Mesendoderm (in vitro differentiated cells): ENCODE results near the gene BTN2A1.

Experiments used
- DNase-seq: peaks from one replicate; pipeline ENCODE4 v3.0.0; 2013
- H2AK5ac ChIP-seq: 2 replicates; pipeline ENCODE4 v1.6.1; 2013; ENCODE audit warnings: low read length, inconsistent platforms
- H2BK120ac ChIP-seq: 2 replicates; pipeline ENCODE4 v1.6.1; 2013; ENCODE audit warnings: low read depth, mild to moderate bottlenecking, low read length, moderate library complexity, mixed read lengths
- H2BK15ac ChIP-seq: replicated peaks from 2 replicates; pipeline ENCODE4 v1.6.1; 2013; ENCODE audit warnings: low read depth, mild to moderate bottlenecking, moderate library complexity
- H2BK5ac ChIP-seq: 2 replicates; pipeline ENCODE4 v1.6.1; 2013; ENCODE audit warnings: low read length, inconsistent platforms
- H3K18ac ChIP-seq: 2 replicates; pipeline ENCODE4 v1.6.1; 2013; ENCODE audit warnings: mild to moderate bottlenecking, low read length, mixed read lengths
- H3K23ac ChIP-seq: one replicate; pipeline ENCODE4 v1.6.1; 2013; ENCODE audit warnings: low read length
- H3K27ac ChIP-seq: 2 replicates; pipeline ENCODE4 v1.5.1; 2013; ENCODE audit warnings: low read depth, mild to moderate bottlenecking, inconsistent platforms, low read length, moderate library complexity
- H3K27me3 ChIP-seq: 2 replicates; pipeline ENCODE4 v1.6.1; 2013; ENCODE audit warnings: low read length, control low read depth, mild to moderate bottlenecking, inconsistent platforms; ENCODE audit not compliant: insufficient read depth, poor library complexity
- H3K36me3 ChIP-seq: 2 replicates; pipeline ENCODE4 v1.6.1; 2013; ENCODE audit warnings: low read length, inconsistent platforms; ENCODE audit not compliant: control insufficient read depth, insufficient read depth
- H3K4ac ChIP-seq: one replicate; pipeline ENCODE4 v1.6.1; 2013; ENCODE audit warnings: low read depth, mild to moderate bottlenecking, low read length, moderate library complexity
- H3K4me1 ChIP-seq: 2 replicates; pipeline ENCODE4 v1.6.1; 2013; ENCODE audit warnings: low read depth, low read length, inconsistent platforms; ENCODE audit not compliant: control insufficient read depth
- H3K4me2 ChIP-seq: 2 replicates; pipeline ENCODE4 v1.6.1; 2013; ENCODE audit warnings: low read length
- H3K4me3 ChIP-seq: 2 replicates; pipeline ENCODE4 v1.5.1; 2013; ENCODE audit warnings: mild to moderate bottlenecking, low read length
- H3K56ac ChIP-seq: one replicate; pipeline ENCODE4 v1.6.1; 2013; ENCODE audit warnings: low read length
- H3K79me1 ChIP-seq: 2 replicates; pipeline ENCODE4 v1.6.1; 2013; ENCODE audit warnings: low read length, inconsistent platforms
- H3K79me2 ChIP-seq: 2 replicates; pipeline ENCODE4 v1.6.1; 2013; ENCODE audit warnings: mild to moderate bottlenecking, low read length; ENCODE audit not compliant: control insufficient read depth, insufficient read depth
- H3K9ac ChIP-seq: 2 replicates; pipeline ENCODE4 v1.6.1; 2013; ENCODE audit warnings: low read length, inconsistent platforms
- H4K5ac ChIP-seq: one replicate; pipeline ENCODE4 v1.6.1; 2013; ENCODE audit warnings: low read length
- H4K8ac ChIP-seq: one replicate; pipeline ENCODE4 v1.6.1; 2013; ENCODE audit warnings: low read depth, mild to moderate bottlenecking, control low read depth, low read length, moderate library complexity
- WGBS: extraction: QIAGEN DNeasy Blood & Tissue Kit; methylation state at CpG from one replicate; pipeline ENCODE4 v1.1.7; 2013; ENCODE audit warnings: low lambda C conversion rate, missing lambda C conversion rate; ENCODE audit not compliant: insufficient coverage; ENCODE audit errors: extremely low coverage; 5-methylcytosine and 5-hydroxymethylcytosine counted together

Gene BTN2A1

DNA sequence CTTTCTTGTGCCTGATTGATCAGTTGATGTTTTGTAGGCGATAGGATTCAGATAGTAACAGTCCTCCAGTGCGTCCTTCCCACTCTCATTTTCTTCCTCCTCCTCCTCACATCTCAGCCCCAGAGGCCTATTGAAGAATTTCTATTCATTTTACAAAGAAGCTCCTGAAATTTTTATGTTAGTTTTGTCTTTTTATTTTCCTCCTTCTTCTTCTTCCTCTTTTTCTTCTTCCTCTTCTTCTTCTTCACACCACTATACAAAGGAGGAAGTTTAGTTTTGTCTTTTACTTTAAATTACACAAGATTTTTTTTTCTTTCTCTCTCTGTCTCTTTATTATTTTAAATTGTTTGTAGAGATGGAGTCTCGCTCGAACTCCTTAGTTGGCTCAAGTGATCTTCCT is 19.1 kb downstream of the BTN2A1 start:
- Histone ChIP-seq H3K4me1 (peaks cover 5% of the 10 kb centered on the region), H3K23ac (no peak overlapping the region), H3K27me3 (no peaks in the 10 kb centered on the region), H3K56ac (no peak overlapping the region), H2AK5ac (no peak overlapping the region), H2BK5ac (no peak overlapping the region), H2BK15ac (no peak overlapping the region), H3K18ac (no peak overlapping the region), H4K5ac (no peak overlapping the region), H3K4me2 (no peak overlapping the region), H3K4ac (no peak overlapping the region), H4K8ac (no peak overlapping the region), H3K4me3 (no peak overlapping the region), H2BK120ac (no peak overlapping the region), H3K79me2 (no peaks in the 10 kb centered on the region), H3K79me1 (no peaks in the 10 kb centered on the region), H3K36me3 (no peaks in the 10 kb centered on the region), H3K27ac (no peak overlapping the region), H3K9ac (no peak overlapping the region)
- no peak for DNase-seq
- no CpG with 5 or more reads among the region's 4 CpGs for WGBS

DNA sequence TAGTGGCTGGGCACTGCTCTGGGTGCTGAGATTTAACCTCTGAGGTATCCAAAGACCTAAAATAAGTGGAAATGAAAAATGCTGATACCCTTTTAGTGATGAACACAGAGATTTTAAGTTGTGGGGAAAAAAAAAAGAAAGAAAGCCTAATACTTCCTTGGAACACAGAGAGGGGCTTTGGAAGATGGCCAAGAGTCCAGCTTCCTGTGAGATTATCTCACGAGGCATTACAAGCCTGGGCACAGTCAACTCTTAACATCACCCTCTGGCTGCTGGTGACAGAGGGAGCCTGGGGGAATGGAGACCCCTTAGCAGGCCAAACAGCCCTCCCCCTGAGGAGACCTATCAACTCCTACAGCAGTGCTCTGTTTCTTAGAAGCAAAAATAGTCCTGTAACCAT is 19.7 kb downstream of the BTN2A1 start:
- no peak overlapping the region for H3K9ac ChIP-seq
- no peak overlapping the region for H3K27ac ChIP-seq
- no peaks in the 10 kb centered on the region for H3K79me1 ChIP-seq
- no peak for DNase-seq
- no peak overlapping the region for H3K4me2 ChIP-seq
- H3K56ac ChIP-seq: no peak overlapping the region
- no peaks in the 10 kb centered on the region for H3K27me3 ChIP-seq
- no peak overlapping the region for H3K18ac ChIP-seq
- H2AK5ac ChIP-seq: no peak overlapping the region
- H2BK15ac ChIP-seq: no peak overlapping the region
- no peak overlapping the region for H2BK120ac ChIP-seq
- H3K23ac ChIP-seq: no peak overlapping the region
- H2BK5ac ChIP-seq: no peak overlapping the region
- H4K5ac ChIP-seq: no peak overlapping the region
- no CpG with 5 or more reads among the region's 1 CpG for WGBS
- H3K36me3 ChIP-seq: no peaks in the 10 kb centered on the region
- H3K79me2 ChIP-seq: no peaks in the 10 kb centered on the region
- no peak overlapping the region for H3K4ac ChIP-seq
- H3K4me1 ChIP-seq: peaks cover 5% of the 10 kb centered on the region
- H4K8ac ChIP-seq: no peak overlapping the region
- no peak overlapping the region for H3K4me3 ChIP-seq

DNA sequence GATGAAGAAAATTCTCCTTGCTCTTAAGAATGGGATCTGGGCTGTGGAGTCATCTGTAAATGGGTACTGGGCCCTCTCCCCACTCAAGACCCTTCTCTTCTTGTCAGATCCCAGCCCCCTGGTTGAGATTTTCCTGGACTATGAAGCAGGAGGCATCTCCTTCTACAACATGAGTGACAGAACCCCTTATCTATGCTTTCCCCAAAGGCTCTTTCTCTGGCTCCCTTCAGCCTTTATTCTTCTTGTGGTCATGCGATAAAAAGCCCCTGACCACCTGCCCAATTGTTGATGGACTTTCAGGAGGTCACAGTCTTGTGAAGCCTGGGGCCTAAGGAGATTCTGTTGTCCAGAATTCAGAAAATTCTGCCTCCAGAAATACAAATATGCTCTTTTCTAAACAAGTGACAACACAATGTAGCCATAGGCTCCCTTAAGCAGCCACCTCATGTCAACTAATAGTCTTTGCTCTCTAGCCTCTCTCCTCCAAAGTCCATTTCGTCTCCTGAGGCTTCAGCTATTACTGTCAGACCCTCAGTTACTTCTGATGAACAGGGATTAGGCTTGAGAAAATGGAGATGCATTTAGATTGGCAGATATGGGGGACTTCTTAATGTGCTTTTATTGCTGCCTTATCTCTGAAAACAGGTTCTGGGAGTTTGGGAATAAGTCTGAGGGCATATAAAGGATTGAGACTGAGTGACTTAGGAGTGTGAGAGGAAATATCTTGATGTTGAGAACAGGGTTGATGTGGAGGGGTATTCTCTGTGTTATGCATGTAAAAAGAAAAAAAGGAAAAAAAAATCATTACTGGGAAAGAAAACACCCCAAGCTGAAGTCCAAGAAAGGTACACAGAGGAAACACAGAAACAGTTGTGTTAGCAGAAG is 20.6 kb downstream of the BTN2A1 start:
- WGBS: no CpG with 5 or more reads among the region's 2 CpGs
- no peak overlapping the region for H3K27ac ChIP-seq
- no peak overlapping the region for H3K4me3 ChIP-seq

DNA sequence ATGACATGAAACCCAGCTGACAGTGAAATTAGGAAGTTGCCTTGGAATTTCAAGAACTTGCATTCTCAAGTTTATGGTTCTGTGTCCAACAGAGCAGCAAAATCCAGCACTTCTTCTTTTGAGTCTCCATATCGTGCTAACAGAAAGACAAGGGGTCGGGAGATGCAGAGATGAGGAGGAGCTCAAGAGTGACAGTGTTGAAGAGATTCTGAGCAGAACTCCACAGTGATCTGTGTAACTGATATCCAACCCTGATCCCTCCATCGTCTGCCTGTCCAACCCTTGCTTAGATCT is 21.2 kb downstream of the BTN2A1 start:
- no CpG with 5 or more reads among the region's 3 CpGs for WGBS
- H3K4ac ChIP-seq: no peak overlapping the region
- no peak overlapping the region for H2BK120ac ChIP-seq
- DNase-seq: no peak
- H3K79me2 ChIP-seq: no peaks in the 10 kb centered on the region
- H3K4me1 ChIP-seq: peaks cover 5% of the 10 kb centered on the region
- H2BK15ac ChIP-seq: no peak overlapping the region
- H3K23ac ChIP-seq: no peak overlapping the region
- no peak overlapping the region for H3K4me2 ChIP-seq
- no peak overlapping the region for H2BK5ac ChIP-seq
- H2AK5ac ChIP-seq: no peak overlapping the region
- no peak overlapping the region for H3K56ac ChIP-seq
- H3K27me3 ChIP-seq: no peaks in the 10 kb centered on the region
- H3K4me3 ChIP-seq: no peak overlapping the region
- H3K79me1 ChIP-seq: no peaks in the 10 kb centered on the region
- H3K9ac ChIP-seq: no peak overlapping the region
- H3K36me3 ChIP-seq: no peaks in the 10 kb centered on the region
- no peak overlapping the region for H3K18ac ChIP-seq
- no peak overlapping the region for H3K27ac ChIP-seq
- no peak overlapping the region for H4K8ac ChIP-seq
- no peak overlapping the region for H4K5ac ChIP-seq

More for the DNA sequence above, 20.6 kb downstream of the BTN2A1 start:
- H3K4me2 ChIP-seq: no peak overlapping the region
- H4K5ac ChIP-seq: no peak overlapping the region
- H3K4ac ChIP-seq: no peak overlapping the region
- no peak overlapping the region for H3K23ac ChIP-seq
- H2BK120ac ChIP-seq: no peak overlapping the region
- H3K79me1 ChIP-seq: no peaks in the 10 kb centered on the region
- no peak overlapping the region for H2BK15ac ChIP-seq
- H2BK5ac ChIP-seq: no peak overlapping the region
- H3K4me1 ChIP-seq: peaks cover 5% of the 10 kb centered on the region
- no peak overlapping the region for H2AK5ac ChIP-seq
- H4K8ac ChIP-seq: no peak overlapping the region
- H3K9ac ChIP-seq: no peak overlapping the region
- H3K36me3 ChIP-seq: no peaks in the 10 kb centered on the region
- DNase-seq: no peak
- no peaks in the 10 kb centered on the region for H3K79me2 ChIP-seq
- no peak overlapping the region for H3K18ac ChIP-seq
- no peak overlapping the region for H3K56ac ChIP-seq
- no peaks in the 10 kb centered on the region for H3K27me3 ChIP-seq

DNA sequence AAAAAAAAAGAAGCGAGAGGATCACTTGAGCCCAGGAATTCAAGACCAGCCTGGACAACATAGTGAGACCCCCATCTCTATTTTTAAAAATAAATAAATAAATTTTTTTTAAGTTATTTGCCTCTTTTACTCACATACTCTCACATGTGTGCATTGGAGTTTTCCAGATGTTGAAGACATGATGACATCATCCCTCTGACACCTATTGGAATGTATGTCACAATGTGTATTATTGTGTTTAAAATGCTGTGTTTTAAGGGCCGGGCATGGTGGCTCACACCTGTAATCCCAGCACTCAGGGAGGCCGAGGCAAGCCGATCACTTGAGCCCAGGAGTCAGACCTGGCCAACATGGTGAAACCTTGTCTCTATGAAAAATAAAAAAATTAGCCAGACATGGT is 24.6 kb downstream of the BTN2A1 start:
- no peak overlapping the region for H3K23ac ChIP-seq
- H3K4me2 ChIP-seq: no peak overlapping the region
- H2BK120ac ChIP-seq: no peak overlapping the region
- no peak overlapping the region for H4K8ac ChIP-seq
- no peaks in the 10 kb centered on the region for H3K4me1 ChIP-seq
- H3K79me1 ChIP-seq: no peaks in the 10 kb centered on the region
- no peak for DNase-seq
- H3K18ac ChIP-seq: no peak overlapping the region
- H4K5ac ChIP-seq: no peak overlapping the region
- H3K36me3 ChIP-seq: no peaks in the 10 kb centered on the region
- H3K4me3 ChIP-seq: no peak overlapping the region
- no peak overlapping the region for H2BK5ac ChIP-seq
- no peak overlapping the region for H3K27ac ChIP-seq
- no peaks in the 10 kb centered on the region for H3K79me2 ChIP-seq
- H2BK15ac ChIP-seq: no peak overlapping the region
- WGBS: no CpG with 5 or more reads among the region's 4 CpGs
- H3K27me3 ChIP-seq: no peaks in the 10 kb centered on the region
- no peak overlapping the region for H3K9ac ChIP-seq
- no peak overlapping the region for H3K4ac ChIP-seq
- H3K56ac ChIP-seq: no peak overlapping the region
- H2AK5ac ChIP-seq: no peak overlapping the region

DNA sequence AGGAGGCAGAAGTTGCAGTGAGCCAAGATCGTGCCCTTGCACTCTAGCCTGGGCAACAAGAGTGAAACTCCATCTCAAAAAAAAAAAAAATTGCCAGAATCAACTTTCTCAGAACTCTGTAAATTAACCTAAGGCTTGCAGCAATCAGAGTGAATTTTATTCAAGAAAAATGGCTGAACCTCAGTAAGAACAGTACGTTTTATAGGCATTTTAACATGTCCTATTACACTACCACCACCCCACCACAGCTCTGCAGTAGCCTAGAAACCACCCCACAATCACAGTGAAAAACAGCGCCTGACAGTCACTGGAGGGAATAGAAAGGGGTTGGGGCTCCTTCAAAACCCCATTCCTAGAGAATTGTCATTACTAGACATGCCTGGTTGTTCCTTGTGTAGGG is 26.0 kb downstream of the BTN2A1 start:
- H3K36me3 ChIP-seq: no peaks in the 10 kb centered on the region
- H3K9ac ChIP-seq: no peak overlapping the region
- no peak overlapping the region for H2BK15ac ChIP-seq
- no peak overlapping the region for H4K8ac ChIP-seq
- H3K18ac ChIP-seq: no peak overlapping the region
- H3K4me3 ChIP-seq: no peak overlapping the region
- H3K79me2 ChIP-seq: no peaks in the 10 kb centered on the region
- no peaks in the 10 kb centered on the region for H3K4me1 ChIP-seq
- no peak overlapping the region for H2AK5ac ChIP-seq
- H3K79me1 ChIP-seq: no peaks in the 10 kb centered on the region
- H3K4me2 ChIP-seq: no peak overlapping the region
- H3K23ac ChIP-seq: no peak overlapping the region
- H4K5ac ChIP-seq: no peak overlapping the region
- no peak overlapping the region for H3K4ac ChIP-seq
- no peak overlapping the region for H3K56ac ChIP-seq
- no peak for DNase-seq
- H3K27ac ChIP-seq: no peak overlapping the region
- no peak overlapping the region for H2BK120ac ChIP-seq
- H3K27me3 ChIP-seq: no peaks in the 10 kb centered on the region
- no peak overlapping the region for H2BK5ac ChIP-seq
- no CpG with 5 or more reads among the region's 3 CpGs for WGBS
